Activated gamma-delta T cell (primary cell): Measurements from ENCODE around the gene CYP4F2.
"Not testable (repeated sequence)": the region's sequence is repeated elsewhere in the genome, so short reads cannot be mapped to it uniquely, and the experiment has no call there.

Source experiments
- DNase-seq: peaks from one replicate; lab custom pipeline; 2025; lab: John Stamatoyannopoulos, UW

The CYP4F2 gene

GRCh38 chr19:15899561-15899960 lies 1.7 kb upstream of the CYP4F2 start:
- DNase-seq, result not testable (repeated sequence)

- DNase-seq, result no peak
Measured at GRCh38 chr19:15897026-15897737, 692 bp downstream of the CYP4F2 start.

- no peak for DNase-seq
Measured at GRCh38 chr19:15895876-15896430, 1.9 kb downstream of the CYP4F2 start.

GRCh38 chr19:15894359-15894758 lies 3.5 kb downstream of the CYP4F2 start:
- no peak for DNase-seq

GRCh38 chr19:15893477-15893876 lies 4.4 kb downstream of the CYP4F2 start:
- DNase-seq, result no peak

GRCh38 chr19:15892012-15892411 lies 5.9 kb downstream of the CYP4F2 start:
- DNase-seq, result no peak

GRCh38 chr19:15891434-15891833 lies 6.4 kb downstream of the CYP4F2 start:
- DNase-seq, result no peak

- DNase-seq, result not testable (repeated sequence)
Measured at GRCh38 chr19:15889339-15889738, 8.5 kb downstream of the CYP4F2 start.

GRCh38 chr19:15885919-15886318 lies 12.0 kb downstream of the CYP4F2 start:
- no peak for DNase-seq

GRCh38 chr19:15885167-15885566 lies 12.7 kb downstream of the CYP4F2 start:
- DNase-seq, result no peak

GRCh38 chr19:15883329-15883728 lies 14.5 kb downstream of the CYP4F2 start:
- not testable (repeated sequence) for DNase-seq

GRCh38 chr19:15874821-15875474 lies 22.9 kb downstream of the CYP4F2 start:
- DNase-seq, result no peak

GRCh38 chr19:15873771-15874170 lies 24.1 kb downstream of the CYP4F2 start:
- not testable (repeated sequence) for DNase-seq

- DNase-seq, result no peak
Measured at GRCh38 chr19:15871570-15871969, 26.3 kb downstream of the CYP4F2 start.

GRCh38 chr19:15869873-15870272 lies 28.0 kb downstream of the CYP4F2 start:
- no peak for DNase-seq

- no peak for DNase-seq
Measured at GRCh38 chr19:15869109-15869555, 28.7 kb downstream of the CYP4F2 start.

GRCh38 chr19:15866636-15867035 lies 31.2 kb downstream of the CYP4F2 start:
- no peak for DNase-seq

GRCh38 chr19:15864824-15865223 lies 33.0 kb downstream of the CYP4F2 start:
- no peak for DNase-seq

- DNase-seq, result no peak
Measured at GRCh38 chr19:15863272-15863671, 34.6 kb downstream of the CYP4F2 start.

- no peak for DNase-seq
Measured at GRCh38 chr19:15862444-15862843, 35.4 kb downstream of the CYP4F2 start.

GRCh38 chr19:15860522-15860921 lies 37.4 kb downstream of the CYP4F2 start:
- no peak for DNase-seq

- DNase-seq, result no peak
Measured at GRCh38 chr19:15859187-15859586, 38.7 kb downstream of the CYP4F2 start.

GRCh38 chr19:15850385-15850784 lies 47.5 kb downstream of the CYP4F2 start:
- DNase-seq, result no peak
